MM.1S (cell line): ENCODE measurements around the gene PIEZO2.

Experiments
- CTCF ChIP-seq: fragments of 300-600 bp; sonication (generic); IDR thresholded peaks from 2 replicates; pipeline ENCODE4 v1.5.1; 2016; ENCODE audit warnings: antibody characterized with exemption, low read length, mixed read lengths
- EZH2 ChIP-seq: fragments of 300-600 bp; sonication (generic); optimal IDR thresholded peaks from 2 replicates; pipeline ENCODE3; 2017; ENCODE audit warnings: low read depth, mild to moderate bottlenecking, antibody characterized with exemption, low read length, mixed read lengths

- no peak for TF ChIP-seq CTCF
- no peak for TF ChIP-seq EZH2
These were observed 229.5 kb downstream of the PIEZO2 start for GRCh38 chr18:10919851-10920250.
